Spleen (tissue), 11 donors: Measurements from ENCODE around the gene CSPG5. TPM values are rescaled to one million over a fixed set of nuclear protein-coding genes. Genes with fewer than 3 reads are reported as not detected.

ENCODE experiments used
- DNase-seq: peaks from one replicate; pipeline ENCODE4 v3.0.0-alpha.2; 2020
- H3K27ac ChIP-seq, 8 donors: fragments of 200-600 bp; sonication (generic) in 7 of 8; 1 replicate in 4 of 8; 2 replicates in 4 of 8; pipeline versions ENCODE4 v1.5.0 to v1.8.0; 2016 to 2021; ENCODE audit warnings: inconsistent platforms in 4 of 8, mild to moderate bottlenecking in 4 of 8, moderate library complexity in 1 of 8
- H3K27me3 ChIP-seq, 7 donors: fragments of 200-600 bp; sonication (generic) in 6 of 7; replicated peaks in 1 of 7; 1 replicate in 4 of 7; 2 replicates in 3 of 7; pipeline versions ENCODE4 v1.5.0 to v1.8.0; 2016 to 2021; ENCODE audit warnings: inconsistent platforms in 3 of 7, mild to moderate bottlenecking in 1 of 7
- H3K36me3 ChIP-seq, 6 donors: fragments of 200-600 bp; sonication (generic) in 5 of 6; 1 replicate in 4 of 6; 2 replicates in 2 of 6; pipeline versions ENCODE4 v1.5.0 to v1.8.0; 2016 to 2021; ENCODE audit warnings: inconsistent platforms in 2 of 6
- H3K4me1 ChIP-seq, 6 donors: fragments of 200-600 bp; sonication (generic) in 5 of 6; 1 replicate in 3 of 6; 2 replicates in 3 of 6; pipeline versions ENCODE4 v1.5.0 to v1.8.0; 2016 to 2021; ENCODE audit warnings: inconsistent platforms in 3 of 6
- H3K4me3 ChIP-seq, 8 donors: fragments of 200-600 bp; sonication (generic) in 7 of 8; 1 replicate in 4 of 8; 2 replicates in 4 of 8; pipeline versions ENCODE4 v1.5.0 to v1.8.0; 2016 to 2021; ENCODE audit warnings: inconsistent platforms in 4 of 8, mild to moderate bottlenecking in 4 of 8, moderate library complexity in 2 of 8
- H3K9me3 ChIP-seq, 8 donors: fragments of 200-600 bp; sonication (generic) in 7 of 8; 1 replicate in 4 of 8; 2 replicates in 4 of 8; pipeline versions ENCODE4 v1.5.0 to v1.8.0; 2016 to 2021; ENCODE audit warnings: inconsistent platforms in 4 of 8
- POLR2A ChIP-seq, 3 donors: fragments of 450-650 bp; IDR thresholded peaks; one replicate each; pipeline ENCODE4 v1.5.1; 2017; ENCODE audit warnings: antibody characterized with exemption in 3 of 3, mild to moderate bottlenecking in 1 of 3
- POLR2AphosphoS5 ChIP-seq, 3 donors: sonication (generic); formaldehyde crosslinking; IDR thresholded peaks; one replicate each; pipeline ENCODE4 v1.5.1; 2017; ENCODE audit warnings: antibody characterized with exemption in 3 of 3
- WGBS, 5 donors: extraction: QIAGEN DNeasy Blood & Tissue Kit in 3 of 5; methylation state at CpG; one replicate each; pipeline versions ENCODE4 v1.1.5 to v1.1.7; 2013 to 2018; 5-methylcytosine and 5-hydroxymethylcytosine counted together
- intact Hi-C: fragments of 100-400 bp; cut with DNase I; formaldehyde crosslinking; loops from one replicate; pipeline ENCODE4 v1.15.0; 2023; ENCODE audit warnings: low total_unique reads
- polyA plus RNA-seq, 3 donors: library from polyadenylated mRNA; stranded (reverse); fragments of 200-250 nt; gene quantifications; one replicate each; pipeline ENCODE4 v1.2.1, GENCODE V29; 2013
- total RNA-seq, 7 donors: library from RNA; depleted of rRNA in 3 of 7; stranded (reverse); fragments of >200 nt in 3 of 7; fragmentation: NEBNext Ultra II Directional in 4 of 7; extraction: Animal tissue kit (Norgen Biotek cat#: 25700) in 4 of 7; gene quantifications; one replicate each; pipeline versions ENCODE4 v1.1.0 to v1.2.1, GENCODE V29; 2016 to 2021
- TF ChIP-seq, protein P1 (sequence below), 11 experiments: fragments of 200-600 bp in 7 of 11; fragments of 450-650 bp in 4 of 11; sonication (generic) in 4 of 11; IDR thresholded peaks in 8 of 11; conservative IDR thresholded peaks in 3 of 11; 1 replicate in 7 of 11; 2 replicates in 4 of 11; pipeline versions ENCODE4 v1.4.0 to v1.8.0; 2016 to 2021; ENCODE audit warnings: antibody characterized with exemption in 11 of 11, inconsistent platforms in 4 of 11, mild to moderate bottlenecking in 1 of 11
- donor health status: healthy with polysubstance abuse.
- donor health status: DM: no; HTN: no; CAD: no; lungs with moderate emphysema.
- donor health status: DM: no; HTN: no; CAD: no.
- donor health status: Bipolar disorder and iron deficiency.
- donor health status: healthy.
- donor health status: DM: no; HTN: no; CAD: no.
- donor health status: DM: yes; HTN: yes; CAD: no.

The CSPG5 gene
- total and polyA plus RNA-seq, 10 donors: 0.09 to 0.34 (median 0.19) TPM; not detected in 4

DNA sequence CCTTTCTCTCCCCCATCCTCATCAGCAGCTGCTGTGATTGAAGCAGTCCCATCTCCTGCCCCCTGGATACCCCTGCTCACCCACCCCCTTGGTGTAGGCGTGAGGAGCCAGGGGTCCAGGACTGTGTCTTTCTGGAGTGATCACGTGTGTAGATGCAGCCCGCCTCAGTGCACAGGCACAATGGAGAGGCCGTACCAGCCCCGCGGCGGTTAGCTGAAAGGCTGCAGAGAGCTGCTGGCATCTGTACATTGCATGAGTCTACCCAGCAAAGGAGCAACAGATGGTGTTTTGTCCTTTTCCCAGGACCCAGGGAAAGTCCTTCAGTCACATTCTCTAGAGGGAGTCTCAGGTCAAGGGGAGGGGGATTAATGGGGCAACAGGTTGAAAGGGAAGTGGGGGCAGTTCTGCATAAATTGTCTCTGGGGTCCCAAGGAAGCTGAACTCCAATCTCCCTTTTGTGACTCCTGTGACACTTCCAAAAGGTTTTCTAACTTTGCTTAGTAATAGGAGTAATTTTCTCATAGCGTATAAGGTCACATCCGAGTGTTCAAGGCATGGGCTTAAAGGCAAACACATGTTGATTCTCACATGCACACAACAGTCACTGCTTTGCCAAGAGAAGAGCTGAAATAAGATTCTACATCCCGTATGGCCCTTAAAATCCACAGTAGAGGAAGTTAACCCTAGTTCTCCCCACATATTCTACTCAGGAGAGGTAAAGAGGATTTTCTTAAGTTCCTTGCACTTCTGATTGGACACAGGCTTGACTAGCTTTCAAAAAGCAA lies 7.1 kb downstream of the CSPG5 start:
- Histone ChIP-seq H3K27ac (no peak overlapping the region), H3K9me3 (no peaks in the 10 kb centered on the region), H3K36me3 (no peaks in the 10 kb centered on the region), H3K4me1 (no peaks in the 10 kb centered on the region), H3K4me3 (no peak overlapping the region), H3K27me3 (peaks cover 0 to 30% (median 2%) of the 10 kb centered on the region in 7 donors)
- intact Hi-C loops: no loop called here
- 77 to 82% (median 79%) methylated on average over 10 of the region's 10 CpGs for WGBS, 5 donors
- DNase-seq: no peak
- no peak for TF ChIP-seq POLR2A (IDR thresholded peaks at IDR 0.05)
- no peak for TF ChIP-seq POLR2AphosphoS5 (IDR thresholded peaks at IDR 0.05)
- TF ChIP-seq, protein P1, sequence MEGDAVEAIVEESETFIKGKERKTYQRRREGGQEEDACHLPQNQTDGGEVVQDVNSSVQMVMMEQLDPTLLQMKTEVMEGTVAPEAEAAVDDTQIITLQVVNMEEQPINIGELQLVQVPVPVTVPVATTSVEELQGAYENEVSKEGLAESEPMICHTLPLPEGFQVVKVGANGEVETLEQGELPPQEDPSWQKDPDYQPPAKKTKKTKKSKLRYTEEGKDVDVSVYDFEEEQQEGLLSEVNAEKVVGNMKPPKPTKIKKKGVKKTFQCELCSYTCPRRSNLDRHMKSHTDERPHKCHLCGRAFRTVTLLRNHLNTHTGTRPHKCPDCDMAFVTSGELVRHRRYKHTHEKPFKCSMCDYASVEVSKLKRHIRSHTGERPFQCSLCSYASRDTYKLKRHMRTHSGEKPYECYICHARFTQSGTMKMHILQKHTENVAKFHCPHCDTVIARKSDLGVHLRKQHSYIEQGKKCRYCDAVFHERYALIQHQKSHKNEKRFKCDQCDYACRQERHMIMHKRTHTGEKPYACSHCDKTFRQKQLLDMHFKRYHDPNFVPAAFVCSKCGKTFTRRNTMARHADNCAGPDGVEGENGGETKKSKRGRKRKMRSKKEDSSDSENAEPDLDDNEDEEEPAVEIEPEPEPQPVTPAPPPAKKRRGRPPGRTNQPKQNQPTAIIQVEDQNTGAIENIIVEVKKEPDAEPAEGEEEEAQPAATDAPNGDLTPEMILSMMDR (IDR thresholded peaks at IDR 0.05 in 8 of 11, conservative IDR thresholded peaks at IDR 0.05 in 3 of 11): no peak

DNA sequence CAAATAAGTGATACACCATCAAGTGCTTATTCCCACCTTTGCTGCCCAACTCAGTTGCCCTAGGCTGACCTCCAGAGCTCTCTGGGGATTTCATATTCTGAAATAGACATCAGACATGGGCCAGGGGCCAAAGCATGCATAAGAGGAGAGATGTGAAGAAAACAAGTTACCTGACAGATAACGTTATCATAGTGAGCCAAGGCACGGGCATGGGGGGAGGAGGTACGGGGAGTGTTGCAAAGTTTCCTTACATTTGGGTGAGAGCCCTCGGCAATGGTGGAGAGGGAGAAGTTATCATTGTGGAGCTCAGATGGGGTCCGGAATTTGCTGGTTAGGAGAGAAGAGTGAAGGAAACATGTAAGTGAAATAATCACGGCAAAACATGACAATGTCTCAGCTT lies 9.8 kb downstream of the CSPG5 start:
- Histone ChIP-seq H3K4me1 (no peaks in the 10 kb centered on the region), H3K27ac (no peak overlapping the region), H3K4me3 (no peak overlapping the region), H3K36me3 (no peaks in the 10 kb centered on the region), H3K27me3 (peaks cover 0 to 12% (median 0%) of the 10 kb centered on the region in 7 donors), H3K9me3 (no peaks in the 10 kb centered on the region)
- TF ChIP-seq, protein P1 (IDR thresholded peaks at IDR 0.05 in 8 of 11, conservative IDR thresholded peaks at IDR 0.05 in 3 of 11): no peak
- TF ChIP-seq POLR2A (IDR thresholded peaks at IDR 0.05) (no peak), POLR2AphosphoS5 (IDR thresholded peaks at IDR 0.05) (no peak)
- 88 to 96% (median 92%) methylated on average over 6 of the region's 6 CpGs for WGBS, 5 donors
- intact Hi-C loops: no loop called here
- DNase-seq: no peak

DNA sequence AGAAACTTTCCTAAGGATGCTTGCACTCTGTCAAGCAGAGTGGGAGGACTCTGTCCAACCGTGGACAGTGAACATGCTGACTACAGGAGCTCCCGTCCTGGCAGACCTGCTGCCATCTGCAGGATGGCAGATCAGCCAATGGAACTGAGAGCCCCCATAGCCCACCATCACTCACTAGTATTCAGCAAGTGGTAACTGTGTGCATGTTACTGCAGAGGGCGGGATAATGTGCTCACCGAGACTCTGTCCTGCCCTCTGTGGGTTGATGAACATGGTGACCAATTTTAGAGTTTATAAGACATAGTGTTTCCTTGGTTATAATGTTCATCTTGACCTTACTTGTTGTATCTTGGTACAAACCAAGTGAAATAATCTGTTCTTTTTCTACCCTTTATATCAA lies 11.5 kb downstream of the CSPG5 start:
- intact Hi-C loops: no loop called here
- H3K27me3 ChIP-seq: no peaks in the 10 kb centered on the region
- DNase-seq: no peak
- no peaks in the 10 kb centered on the region for H3K4me1 ChIP-seq
- H3K27ac ChIP-seq: no peak overlapping the region
- H3K4me3 ChIP-seq: no peak overlapping the region
- no peaks in the 10 kb centered on the region for H3K9me3 ChIP-seq
- H3K36me3 ChIP-seq: no peaks in the 10 kb centered on the region
- 74 to 89% (median 78%) methylated on average over 4 of the region's 4 CpGs for WGBS, 5 donors
- TF ChIP-seq POLR2A (IDR thresholded peaks at IDR 0.05) (no peak), POLR2AphosphoS5 (IDR thresholded peaks at IDR 0.05) (no peak)
- TF ChIP-seq, protein P1 (IDR thresholded peaks at IDR 0.05 in 8 of 11, conservative IDR thresholded peaks at IDR 0.05 in 3 of 11): no peak

- no peaks in the 10 kb centered on the region for H3K27me3 ChIP-seq
- intact Hi-C loops: no loop called here
- no peak overlapping the region for H3K4me3 ChIP-seq
- TF ChIP-seq POLR2A (IDR thresholded peaks at IDR 0.05): no peak
- no peak for TF ChIP-seq POLR2AphosphoS5 (IDR thresholded peaks at IDR 0.05)
- TF ChIP-seq, protein P1 (IDR thresholded peaks at IDR 0.05 in 8 of 11, conservative IDR thresholded peaks at IDR 0.05 in 3 of 11): no peak
- WGBS, 5 donors: 88 to 96% (median 90%) methylated on average over 4 to 9 of the region's 9 CpGs
- no peak overlapping the region for H3K27ac ChIP-seq
- no peak for DNase-seq
- no peaks in the 10 kb centered on the region for H3K9me3 ChIP-seq
- no peaks in the 10 kb centered on the region for H3K36me3 ChIP-seq
- H3K4me1 ChIP-seq: no peaks in the 10 kb centered on the region
Observed at GRCh38 chr3:47566667-47567066, 12.0 kb downstream of the CSPG5 start.
